ENCODE measurements around the gene TRAF3IP1.

Gene TRAF3IP1

DNA sequence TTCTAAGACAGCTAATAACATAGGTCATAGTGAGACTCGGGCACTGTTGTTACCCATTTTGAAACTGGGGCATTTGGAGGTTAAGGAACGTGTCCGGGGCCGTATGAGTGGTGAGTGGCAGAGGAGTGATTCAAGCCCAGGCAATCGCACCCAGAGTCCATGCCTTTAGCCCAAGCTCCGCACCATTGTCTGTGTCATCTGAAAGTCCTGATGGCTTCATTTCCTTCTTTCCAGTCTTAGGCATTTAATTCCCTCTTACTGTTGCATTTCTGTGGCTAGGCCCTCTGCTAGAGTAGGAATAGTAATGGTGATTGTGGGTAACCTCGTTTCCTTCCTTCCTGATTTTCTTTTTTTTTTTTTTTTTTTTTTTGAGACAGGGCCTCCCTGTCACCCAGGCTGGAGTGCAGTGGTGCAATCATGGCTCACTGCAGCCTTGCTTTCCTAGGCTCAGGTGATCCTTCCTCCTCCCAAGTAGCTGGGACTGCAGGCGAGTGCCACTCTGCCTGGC lies 56.6 kb downstream of the TRAF3IP1 start:
- TF ChIP-seq ZFX (IDR thresholded peaks at IDR 0.05; ENCODE audit: borderline replicate concordance) = no peak
- TF ChIP-seq, protein P1, sequence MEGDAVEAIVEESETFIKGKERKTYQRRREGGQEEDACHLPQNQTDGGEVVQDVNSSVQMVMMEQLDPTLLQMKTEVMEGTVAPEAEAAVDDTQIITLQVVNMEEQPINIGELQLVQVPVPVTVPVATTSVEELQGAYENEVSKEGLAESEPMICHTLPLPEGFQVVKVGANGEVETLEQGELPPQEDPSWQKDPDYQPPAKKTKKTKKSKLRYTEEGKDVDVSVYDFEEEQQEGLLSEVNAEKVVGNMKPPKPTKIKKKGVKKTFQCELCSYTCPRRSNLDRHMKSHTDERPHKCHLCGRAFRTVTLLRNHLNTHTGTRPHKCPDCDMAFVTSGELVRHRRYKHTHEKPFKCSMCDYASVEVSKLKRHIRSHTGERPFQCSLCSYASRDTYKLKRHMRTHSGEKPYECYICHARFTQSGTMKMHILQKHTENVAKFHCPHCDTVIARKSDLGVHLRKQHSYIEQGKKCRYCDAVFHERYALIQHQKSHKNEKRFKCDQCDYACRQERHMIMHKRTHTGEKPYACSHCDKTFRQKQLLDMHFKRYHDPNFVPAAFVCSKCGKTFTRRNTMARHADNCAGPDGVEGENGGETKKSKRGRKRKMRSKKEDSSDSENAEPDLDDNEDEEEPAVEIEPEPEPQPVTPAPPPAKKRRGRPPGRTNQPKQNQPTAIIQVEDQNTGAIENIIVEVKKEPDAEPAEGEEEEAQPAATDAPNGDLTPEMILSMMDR (IDR thresholded peaks at IDR 0.05) = no peak

DNA sequence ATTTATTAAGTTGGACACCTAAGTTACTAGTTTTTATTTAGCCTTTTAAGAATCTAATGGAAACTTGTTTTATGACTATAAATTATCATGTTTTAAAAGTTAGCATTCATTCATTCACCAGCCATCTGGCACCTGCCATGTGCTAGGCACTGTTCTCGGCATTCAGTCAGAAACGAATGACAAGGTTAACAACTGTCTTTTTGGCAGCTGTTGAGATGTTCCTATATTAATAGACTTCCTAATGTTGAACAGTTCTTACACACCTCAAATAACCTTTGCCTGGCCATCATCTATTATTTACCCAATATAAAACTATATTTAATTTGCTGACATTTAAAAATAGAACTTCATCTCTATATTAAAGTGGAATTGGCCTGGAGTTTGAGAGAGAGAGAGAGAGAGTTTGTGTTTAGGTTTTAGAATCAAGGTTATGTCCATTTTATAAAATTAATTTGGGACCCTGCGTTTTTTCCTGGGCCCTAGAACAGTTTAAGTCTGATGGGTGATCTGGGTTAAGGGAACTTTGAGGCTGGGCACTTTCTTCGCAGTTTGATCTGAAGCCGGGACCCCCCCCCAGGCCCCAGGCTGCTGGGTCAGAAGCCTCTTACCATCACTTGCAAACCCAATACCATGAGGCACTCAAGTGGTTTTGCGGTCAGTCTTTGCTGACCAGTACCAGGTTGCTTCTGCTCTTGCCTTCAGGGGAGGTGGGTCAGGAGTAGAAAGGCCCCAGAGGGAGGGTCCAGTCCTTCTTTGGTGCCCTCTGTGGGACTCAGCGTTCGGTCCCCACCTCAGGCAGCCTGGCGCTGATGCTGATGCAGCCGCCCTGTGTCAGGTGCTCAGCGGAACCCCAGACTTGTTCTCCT lies 58.1 kb downstream of the TRAF3IP1 start:
- TF ChIP-seq, protein P1 (IDR thresholded peaks at IDR 0.05) = no peak
- no peak for TF ChIP-seq ZFX (IDR thresholded peaks at IDR 0.05; ENCODE audit: borderline replicate concordance)
- no peak overlapping the region for H3K27ac ChIP-seq

More for the DNA sequence above, 56.6 kb downstream of the TRAF3IP1 start:
- H3K27ac ChIP-seq = no peak overlapping the region

DNA sequence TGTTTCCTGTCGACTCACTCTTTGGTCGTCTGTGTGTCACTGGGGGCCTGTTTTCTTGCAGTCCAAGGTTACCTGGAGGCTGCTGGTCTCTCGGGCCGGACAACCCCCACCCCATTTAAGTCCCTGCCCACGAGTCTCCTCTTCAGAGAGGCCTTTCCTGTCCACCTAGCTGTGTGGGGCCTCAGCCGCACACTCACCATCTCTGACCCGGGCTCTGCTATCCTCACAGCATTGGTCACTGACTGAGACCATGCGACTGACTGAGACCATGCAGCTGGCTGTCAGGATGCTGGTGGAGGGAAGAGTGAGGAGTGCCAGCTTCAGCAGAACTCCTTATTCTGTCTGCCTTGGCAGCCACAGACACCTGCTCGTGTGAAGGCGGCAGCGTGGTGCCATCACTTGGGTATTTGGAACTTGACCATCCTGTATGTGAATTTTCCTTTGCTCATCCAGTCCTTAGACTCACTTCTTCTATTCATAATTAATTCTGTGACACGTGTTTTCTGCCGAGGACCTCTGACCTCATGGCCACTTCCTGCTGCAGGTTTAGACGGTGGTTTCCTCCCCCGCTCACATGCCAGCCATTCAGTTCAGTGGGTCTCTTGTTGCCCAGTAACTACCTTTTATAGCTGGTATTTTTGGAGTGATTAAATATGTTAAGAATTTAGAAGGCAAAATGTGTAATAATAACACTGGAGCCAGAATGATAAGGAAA lies 58.9 kb downstream of the TRAF3IP1 start:
- H3K27ac ChIP-seq = no peak overlapping the region
- no peak for TF ChIP-seq ZFX (IDR thresholded peaks at IDR 0.05; ENCODE audit: borderline replicate concordance)

DNA sequence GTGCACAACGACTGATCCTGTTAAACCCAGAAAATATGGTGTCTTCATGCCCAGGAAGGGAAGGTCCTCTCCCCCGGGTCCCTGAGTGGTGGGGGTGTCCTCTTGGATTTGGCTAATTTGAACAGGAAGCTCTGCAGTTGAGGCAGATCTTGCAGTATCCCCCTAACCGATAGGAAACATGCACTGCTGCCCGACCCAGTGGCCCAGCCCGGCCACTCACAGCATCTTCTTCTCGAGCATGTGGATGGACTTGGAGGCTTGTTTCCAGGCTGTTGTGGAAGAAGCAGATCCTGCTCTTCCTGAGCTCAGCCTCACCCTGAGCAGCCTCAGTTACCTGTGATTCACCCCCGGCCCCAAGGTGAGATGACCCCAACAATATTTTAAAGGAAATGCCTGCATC lies 60.0 kb downstream of the TRAF3IP1 start:
- H3K27ac ChIP-seq = no peak overlapping the region

DNA sequence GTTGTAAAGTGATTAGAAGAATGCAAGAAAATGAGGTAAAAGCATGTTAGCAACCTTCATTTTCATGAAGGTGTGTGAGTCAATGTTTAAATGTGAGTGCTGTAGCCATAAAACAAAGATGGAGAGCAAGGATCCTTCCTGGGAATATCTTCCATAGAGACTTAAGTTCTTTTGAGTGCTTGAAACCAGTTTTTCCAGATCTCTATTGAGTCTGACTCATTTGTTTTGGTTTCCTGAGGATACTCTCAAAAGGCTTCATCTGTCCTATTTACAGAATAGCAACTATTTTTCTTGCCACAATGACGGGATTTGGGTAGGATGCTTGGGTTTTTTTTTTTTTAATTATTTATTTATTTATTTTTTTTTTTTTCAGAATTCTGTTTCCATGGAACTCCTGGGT lies 60.5 kb downstream of the TRAF3IP1 start:
- H3K27ac ChIP-seq = no peak overlapping the region
- TF ChIP-seq, protein P1 (IDR thresholded peaks at IDR 0.05) = no peak
- no peak for TF ChIP-seq ZFX (IDR thresholded peaks at IDR 0.05; ENCODE audit: borderline replicate concordance)

More for the DNA sequence above, 60.0 kb downstream of the TRAF3IP1 start:
- TF ChIP-seq ZFX (IDR thresholded peaks at IDR 0.05; ENCODE audit: borderline replicate concordance) = no peak
- TF ChIP-seq, protein P1 (IDR thresholded peaks at IDR 0.05) = no peak

DNA sequence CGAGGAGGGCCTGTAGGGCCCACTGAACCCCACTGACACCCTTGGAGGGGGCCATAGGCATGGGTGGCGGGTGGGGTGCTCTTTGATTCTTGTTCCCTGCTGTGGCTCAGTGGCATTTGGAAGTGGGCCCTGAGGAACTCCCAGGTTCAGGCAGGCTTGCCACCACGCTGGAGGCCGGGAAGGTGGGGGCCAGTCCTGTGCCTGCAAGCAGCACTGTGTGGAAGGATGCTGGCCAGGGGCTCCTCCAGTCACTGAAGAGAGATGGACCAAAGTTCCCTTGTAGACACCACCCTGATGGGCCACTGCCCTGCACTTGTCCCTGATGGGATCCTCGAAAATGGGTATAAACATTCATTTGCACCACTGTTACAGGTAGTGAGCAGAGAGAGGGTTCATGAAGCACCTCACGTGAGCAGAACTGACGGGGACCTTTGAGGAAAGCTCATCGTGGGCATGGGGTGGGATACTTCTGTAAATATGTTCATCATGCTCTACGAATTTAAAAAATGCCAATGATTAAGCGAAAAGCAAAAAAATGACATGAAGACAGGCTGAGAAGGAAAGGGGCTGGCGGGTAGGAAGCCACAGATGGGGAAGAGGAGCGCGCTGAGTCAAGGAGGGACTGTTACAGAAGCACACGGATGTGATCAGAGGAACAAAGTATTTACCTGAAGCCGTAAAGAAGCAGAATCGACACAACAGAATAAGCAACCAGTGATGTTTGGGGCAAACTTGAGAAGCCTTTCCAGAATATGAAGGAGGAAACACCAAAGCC lies 61.2 kb downstream of the TRAF3IP1 start:
- TF ChIP-seq, protein P1 (IDR thresholded peaks at IDR 0.05) = no peak
- no peak for TF ChIP-seq ZFX (IDR thresholded peaks at IDR 0.05; ENCODE audit: borderline replicate concordance)

DNA sequence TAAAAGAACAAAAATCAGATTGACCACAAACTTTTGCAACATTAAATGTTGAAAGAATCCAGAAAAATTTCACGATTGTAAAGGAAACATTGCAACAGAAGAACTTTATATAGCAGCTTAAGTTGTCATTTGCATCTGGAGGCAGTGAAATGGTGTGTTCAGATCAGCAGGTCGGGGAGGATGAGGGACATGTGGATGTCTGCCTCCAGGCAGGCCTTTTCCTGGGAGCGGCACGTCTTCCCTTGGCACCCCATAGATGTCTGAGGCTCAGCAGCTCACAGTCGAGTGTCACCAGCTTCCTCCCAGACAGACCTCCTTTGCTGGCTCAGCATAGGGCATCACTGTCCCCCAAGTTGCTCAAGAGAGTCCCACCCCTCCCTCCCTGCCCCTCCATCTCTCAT lies 62.1 kb downstream of the TRAF3IP1 start:
- H3K27ac ChIP-seq = no peak overlapping the region
- TF ChIP-seq, protein P1 (IDR thresholded peaks at IDR 0.05) = no peak
- no peak for TF ChIP-seq ZFX (IDR thresholded peaks at IDR 0.05; ENCODE audit: borderline replicate concordance)

More for the DNA sequence above, 61.2 kb downstream of the TRAF3IP1 start:
- H3K27ac ChIP-seq = no peak overlapping the region
